K562 (cell line): ENCODE measurements around the gene DDX39A. TPM values are rescaled to one million over a fixed set of nuclear protein-coding genes. Genes with fewer than 3 reads are reported as not detected.

Experiments used
- ASH1L ChIP-seq: fragments of 450-650 bp; IDR thresholded peaks from 2 replicates; pipeline ENCODE4 v1.6.1; 2018; ENCODE audit warnings: borderline replicate concordance, mild to moderate bottlenecking, low read depth; ENCODE audit not compliant: partially characterized antibody
- CEBPG ChIP-seq, 3 experiments: fragments of 200-800 bp in 1 of 3; sonication (Bioruptor generic) in 1 of 3; sonication (generic) in 1 of 3; formaldehyde crosslinking in 1 of 3; IDR thresholded peaks in 2 of 3; conservative IDR thresholded peaks in 1 of 3; 2 replicates each; pipeline versions ENCODE4 v1.6.1 to v1.8.0; 2016 to 2022; ENCODE audit warnings: missing compliant biosample characterization in 2 of 3, missing genetic modification characterization in 2 of 3, mild to moderate bottlenecking in 1 of 3, missing genetic modification reagents in 1 of 3
- ELF1 ChIP-seq: fragments of 200-800 bp; sonication (Bioruptor generic); IDR thresholded peaks from 2 replicates; pipeline ENCODE4 v1.6.1; 2016; ENCODE audit warnings: missing genetic modification characterization, missing compliant biosample characterization
- NFRKB ChIP-seq: fragments of 450-650 bp; IDR thresholded peaks from 2 replicates; pipeline ENCODE4 v1.6.1; 2016; ENCODE audit warnings: low read depth
- POLR2A ChIP-seq: fragments of 450-650 bp; conservative IDR thresholded peaks from 2 replicates; pipeline ENCODE4 v1.6.1; 2016
- POLR2AphosphoS5 ChIP-seq: IDR thresholded peaks from 2 replicates; pipeline ENCODE4 v1.6.1; 2011; ENCODE audit warnings: mild to moderate bottlenecking, low read depth, low read length, moderate library complexity; ENCODE audit not compliant: control insufficient read depth, insufficient read depth
- STAT5A ChIP-seq: IDR thresholded peaks from 2 replicates; pipeline ENCODE4 v1.6.1; 2012; ENCODE audit warnings: low read length, inconsistent platforms, borderline replicate concordance
- SUPT5H ChIP-seq: fragments of 450-650 bp; IDR thresholded peaks from 2 replicates; pipeline ENCODE4 v1.6.1; 2016
- TCF3 ChIP-seq: sonication (generic); formaldehyde crosslinking; IDR thresholded peaks from 2 replicates; pipeline ENCODE4 v1.4.0; 2020; ENCODE audit warnings: mild to moderate bottlenecking, missing genetic modification reagents
- ZBTB7A ChIP-seq: IDR thresholded peaks from 2 replicates; pipeline ENCODE4 v1.6.1; 2011; ENCODE audit warnings: low read depth, mild to moderate bottlenecking, low read length, moderate library complexity, borderline replicate concordance; ENCODE audit not compliant: control insufficient read depth
- ZNF232 ChIP-seq: sonication (generic); formaldehyde crosslinking; IDR thresholded peaks from 2 replicates; pipeline ENCODE4 v1.8.0; 2022; ENCODE audit warnings: mild to moderate bottlenecking, missing genetic modification reagents
- polyA plus RNA-seq, 8 experiments: library from polyadenylated mRNA; depleted of rRNA in 4 of 8; stranded (reverse) in 5 of 8; unstranded in 3 of 8; fragments of >200 nt; fragmentation: Nextera tagmentation in 2 of 8; fragmentation: Illumina TruSeq in 1 of 8; extraction: Ambion mirVana in 2 of 8; extraction: Trizol in 1 of 8; gene quantifications; 2 replicates each; pipeline versions ENCODE4 v1.2.1 to v1.2.3, GENCODE V29; 2011 to 2014; ENCODE audit warnings: inconsistent platforms in 1 of 8, missing spikeins in 1 of 8
- total RNA-seq, 7 experiments: library from RNA; depleted of rRNA in 6 of 7; stranded (reverse); fragments of >200 nt in 6 of 7; fragmentation: Illumina TruSeq in 2 of 7; extraction: Trizol in 2 of 7; gene quantifications; 2 replicates each; pipeline versions ENCODE4 v1.2.1 to v1.2.3, GENCODE V29; 2011 to 2021; ENCODE audit warnings: low replicate concordance in 1 of 7
- TF ChIP-seq, protein P1 (sequence below): fragments of 450-650 bp; IDR thresholded peaks from 2 replicates; pipeline ENCODE4 v1.6.1; 2014; ENCODE audit warnings: low read depth, mild to moderate bottlenecking, moderate library complexity, borderline replicate concordance
- TF ChIP-seq, protein P2 (sequence below): sonication (generic); formaldehyde crosslinking; IDR thresholded peaks from 2 replicates; pipeline ENCODE4 v1.8.0; 2022; ENCODE audit warnings: missing genetic modification reagents, mild to moderate bottlenecking, borderline replicate concordance
- TF ChIP-seq, protein P3 (sequence below): fragments of 200-400 bp; formaldehyde crosslinking; IDR thresholded peaks from 2 replicates; pipeline ENCODE4 v1.6.1; 2017; ENCODE audit warnings: mild to moderate bottlenecking, low read depth, low read length, moderate library complexity
- TF ChIP-seq, protein P4 (sequence below), 2 experiments: fragments of 450-650 bp in 1 of 2; sonication (generic) in 1 of 2; formaldehyde crosslinking in 1 of 2; IDR thresholded peaks in 1 of 2; conservative IDR thresholded peaks in 1 of 2; 2 replicates each; pipeline versions ENCODE4 v1.6.1 to v1.8.1; 2016 to 2023; ENCODE audit warnings: mild to moderate bottlenecking in 2 of 2, moderate library complexity in 2 of 2, inconsistent platforms in 1 of 2, missing genetic modification reagents in 1 of 2
- TF ChIP-seq, protein P5 (sequence below): fragments of 450-650 bp; formaldehyde crosslinking; IDR thresholded peaks from 2 replicates; pipeline ENCODE4 v1.4.0; 2022; ENCODE audit warnings: missing genetic modification characterization

The DDX39A gene
- total and polyA plus RNA-seq, 9 of the 15 experiments (the other 6 are each of a cell fraction or from before 2014, with no cell fraction given): 90.3 to 250 (median 188) TPM

DNA sequence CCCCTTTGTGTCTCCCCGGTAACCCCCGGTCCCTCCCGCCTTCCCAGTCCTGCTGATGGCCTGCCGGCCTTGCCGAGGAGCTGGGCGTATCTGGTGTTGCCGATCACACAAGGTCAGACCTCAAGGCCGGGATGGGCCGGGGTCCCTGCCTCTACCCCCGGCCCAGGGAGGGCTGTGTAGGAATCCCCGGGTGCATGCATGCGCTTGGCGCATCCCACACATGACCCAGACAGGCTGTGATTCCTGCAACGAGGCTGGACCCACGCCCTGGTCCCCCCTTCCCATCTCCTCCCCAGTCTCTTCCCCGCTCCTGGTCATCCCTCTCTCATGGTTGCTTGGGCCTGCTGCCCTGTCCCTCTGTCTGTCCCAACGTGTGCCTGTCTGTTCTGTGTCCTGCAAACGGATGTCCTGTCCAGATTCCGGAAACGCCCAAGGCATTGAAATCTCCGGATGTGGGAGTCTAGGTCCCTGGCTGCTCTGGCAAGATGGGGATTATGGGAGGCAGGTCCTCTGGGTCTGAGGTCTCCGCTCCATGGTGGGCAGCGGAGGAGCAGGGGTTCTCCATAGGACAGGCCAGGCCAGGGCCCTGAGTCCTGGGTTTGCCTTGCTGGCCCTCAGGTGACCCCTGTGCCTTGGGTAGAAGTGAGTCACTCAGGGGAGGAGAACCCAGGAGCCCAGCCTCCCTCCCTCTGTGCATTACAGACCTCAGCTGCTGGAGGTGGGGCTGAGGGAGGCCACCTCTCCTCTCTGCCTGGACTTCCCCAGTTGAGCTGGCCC is 15.6 kb upstream of the DDX39A start (continued):
- TF ChIP-seq, protein P1, sequence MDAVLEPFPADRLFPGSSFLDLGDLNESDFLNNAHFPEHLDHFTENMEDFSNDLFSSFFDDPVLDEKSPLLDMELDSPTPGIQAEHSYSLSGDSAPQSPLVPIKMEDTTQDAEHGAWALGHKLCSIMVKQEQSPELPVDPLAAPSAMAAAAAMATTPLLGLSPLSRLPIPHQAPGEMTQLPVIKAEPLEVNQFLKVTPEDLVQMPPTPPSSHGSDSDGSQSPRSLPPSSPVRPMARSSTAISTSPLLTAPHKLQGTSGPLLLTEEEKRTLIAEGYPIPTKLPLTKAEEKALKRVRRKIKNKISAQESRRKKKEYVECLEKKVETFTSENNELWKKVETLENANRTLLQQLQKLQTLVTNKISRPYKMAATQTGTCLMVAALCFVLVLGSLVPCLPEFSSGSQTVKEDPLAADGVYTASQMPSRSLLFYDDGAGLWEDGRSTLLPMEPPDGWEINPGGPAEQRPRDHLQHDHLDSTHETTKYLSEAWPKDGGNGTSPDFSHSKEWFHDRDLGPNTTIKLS: 0 out of 2 replicates have a peak, but pooled peaks have one; percentile 41
- TF ChIP-seq ELF1 (tag): peak; percentile 58; the same call in 1 of the 2 replicates
- TF ChIP-seq ZNF232 (CRISPR knock-in tag): no peak
- TF ChIP-seq, protein P2, sequence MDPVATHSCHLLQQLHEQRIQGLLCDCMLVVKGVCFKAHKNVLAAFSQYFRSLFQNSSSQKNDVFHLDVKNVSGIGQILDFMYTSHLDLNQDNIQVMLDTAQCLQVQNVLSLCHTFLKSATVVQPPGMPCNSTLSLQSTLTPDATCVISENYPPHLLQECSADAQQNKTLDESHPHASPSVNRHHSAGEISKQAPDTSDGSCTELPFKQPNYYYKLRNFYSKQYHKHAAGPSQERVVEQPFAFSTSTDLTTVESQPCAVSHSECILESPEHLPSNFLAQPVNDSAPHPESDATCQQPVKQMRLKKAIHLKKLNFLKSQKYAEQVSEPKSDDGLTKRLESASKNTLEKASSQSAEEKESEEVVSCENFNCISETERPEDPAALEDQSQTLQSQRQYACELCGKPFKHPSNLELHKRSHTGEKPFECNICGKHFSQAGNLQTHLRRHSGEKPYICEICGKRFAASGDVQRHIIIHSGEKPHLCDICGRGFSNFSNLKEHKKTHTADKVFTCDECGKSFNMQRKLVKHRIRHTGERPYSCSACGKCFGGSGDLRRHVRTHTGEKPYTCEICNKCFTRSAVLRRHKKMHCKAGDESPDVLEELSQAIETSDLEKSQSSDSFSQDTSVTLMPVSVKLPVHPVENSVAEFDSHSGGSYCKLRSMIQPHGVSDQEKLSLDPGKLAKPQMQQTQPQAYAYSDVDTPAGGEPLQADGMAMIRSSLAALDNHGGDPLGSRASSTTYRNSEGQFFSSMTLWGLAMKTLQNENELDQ (CRISPR knock-in tag): no peak
- 0 out of 2 replicates have a peak, but pooled peaks have one; percentile 39 for TF ChIP-seq NFRKB
- TF ChIP-seq ZBTB7A: peak; percentile 64; the same call in 1 of the 2 replicates
- TF ChIP-seq, protein P3, sequence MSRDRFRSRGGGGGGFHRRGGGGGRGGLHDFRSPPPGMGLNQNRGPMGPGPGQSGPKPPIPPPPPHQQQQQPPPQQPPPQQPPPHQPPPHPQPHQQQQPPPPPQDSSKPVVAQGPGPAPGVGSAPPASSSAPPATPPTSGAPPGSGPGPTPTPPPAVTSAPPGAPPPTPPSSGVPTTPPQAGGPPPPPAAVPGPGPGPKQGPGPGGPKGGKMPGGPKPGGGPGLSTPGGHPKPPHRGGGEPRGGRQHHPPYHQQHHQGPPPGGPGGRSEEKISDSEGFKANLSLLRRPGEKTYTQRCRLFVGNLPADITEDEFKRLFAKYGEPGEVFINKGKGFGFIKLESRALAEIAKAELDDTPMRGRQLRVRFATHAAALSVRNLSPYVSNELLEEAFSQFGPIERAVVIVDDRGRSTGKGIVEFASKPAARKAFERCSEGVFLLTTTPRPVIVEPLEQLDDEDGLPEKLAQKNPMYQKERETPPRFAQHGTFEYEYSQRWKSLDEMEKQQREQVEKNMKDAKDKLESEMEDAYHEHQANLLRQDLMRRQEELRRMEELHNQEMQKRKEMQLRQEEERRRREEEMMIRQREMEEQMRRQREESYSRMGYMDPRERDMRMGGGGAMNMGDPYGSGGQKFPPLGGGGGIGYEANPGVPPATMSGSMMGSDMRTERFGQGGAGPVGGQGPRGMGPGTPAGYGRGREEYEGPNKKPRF: no peak
- TF ChIP-seq CEBPG (CRISPR knock-in tag; IDR thresholded peaks at IDR 0.05): 0 out of 2 replicates have a peak, but pooled peaks have one; percentile 14
- no peak for TF ChIP-seq CEBPG (tag; conservative IDR thresholded peaks at IDR 0.05 in 1 of 2, IDR thresholded peaks at IDR 0.05 in 1 of 2)
- no peak for TF ChIP-seq TCF3
- no peak for TF ChIP-seq ASH1L
- peak; percentile 43; the same call in 1 of the 2 replicates for TF ChIP-seq SUPT5H
- TF ChIP-seq POLR2A: peak; percentile 52
- TF ChIP-seq, protein P4, sequence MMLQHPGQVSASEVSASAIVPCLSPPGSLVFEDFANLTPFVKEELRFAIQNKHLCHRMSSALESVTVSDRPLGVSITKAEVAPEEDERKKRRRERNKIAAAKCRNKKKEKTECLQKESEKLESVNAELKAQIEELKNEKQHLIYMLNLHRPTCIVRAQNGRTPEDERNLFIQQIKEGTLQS (IDR thresholded peaks at IDR 0.05): peak; percentile 71
- TF ChIP-seq, protein P4 (CRISPR knock-in tag; conservative IDR thresholded peaks at IDR 0.05): no peak
- no peak for TF ChIP-seq STAT5A
- TF ChIP-seq POLR2AphosphoS5: no peak; the same call in 1 of the 2 replicates
- TF ChIP-seq, protein P5, sequence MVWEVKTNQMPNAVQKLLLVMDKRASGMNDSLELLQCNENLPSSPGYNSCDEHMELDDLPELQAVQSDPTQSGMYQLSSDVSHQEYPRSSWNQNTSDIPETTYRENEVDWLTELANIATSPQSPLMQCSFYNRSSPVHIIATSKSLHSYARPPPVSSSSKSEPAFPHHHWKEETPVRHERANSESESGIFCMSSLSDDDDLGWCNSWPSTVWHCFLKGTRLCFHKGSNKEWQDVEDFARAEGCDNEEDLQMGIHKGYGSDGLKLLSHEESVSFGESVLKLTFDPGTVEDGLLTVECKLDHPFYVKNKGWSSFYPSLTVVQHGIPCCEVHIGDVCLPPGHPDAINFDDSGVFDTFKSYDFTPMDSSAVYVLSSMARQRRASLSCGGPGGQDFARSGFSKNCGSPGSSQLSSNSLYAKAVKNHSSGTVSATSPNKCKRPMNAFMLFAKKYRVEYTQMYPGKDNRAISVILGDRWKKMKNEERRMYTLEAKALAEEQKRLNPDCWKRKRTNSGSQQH (CRISPR knock-in tag): no peak
